Measurements from ENCODE around the gene METTL23. TPM values are rescaled to one million over a fixed set of nuclear protein-coding genes. Genes with fewer than 3 reads are reported as not detected.

Gene METTL23, protein sequence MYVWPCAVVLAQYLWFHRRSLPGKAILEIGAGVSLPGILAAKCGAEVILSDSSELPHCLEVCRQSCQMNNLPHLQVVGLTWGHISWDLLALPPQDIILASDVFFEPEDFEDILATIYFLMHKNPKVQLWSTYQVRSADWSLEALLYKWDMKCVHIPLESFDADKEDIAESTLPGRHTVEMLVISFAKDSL
- total RNA-seq (10 to 100 TPM; 39.6 to 74.0 (median 44.2) TPM), polyA plus RNA-seq (100 to 1,000 TPM; 147 to 152 TPM), total RNA-seq (20.9 reads per million, percentile 51 among the genes with 10 or more reads in this experiment)

DNA sequence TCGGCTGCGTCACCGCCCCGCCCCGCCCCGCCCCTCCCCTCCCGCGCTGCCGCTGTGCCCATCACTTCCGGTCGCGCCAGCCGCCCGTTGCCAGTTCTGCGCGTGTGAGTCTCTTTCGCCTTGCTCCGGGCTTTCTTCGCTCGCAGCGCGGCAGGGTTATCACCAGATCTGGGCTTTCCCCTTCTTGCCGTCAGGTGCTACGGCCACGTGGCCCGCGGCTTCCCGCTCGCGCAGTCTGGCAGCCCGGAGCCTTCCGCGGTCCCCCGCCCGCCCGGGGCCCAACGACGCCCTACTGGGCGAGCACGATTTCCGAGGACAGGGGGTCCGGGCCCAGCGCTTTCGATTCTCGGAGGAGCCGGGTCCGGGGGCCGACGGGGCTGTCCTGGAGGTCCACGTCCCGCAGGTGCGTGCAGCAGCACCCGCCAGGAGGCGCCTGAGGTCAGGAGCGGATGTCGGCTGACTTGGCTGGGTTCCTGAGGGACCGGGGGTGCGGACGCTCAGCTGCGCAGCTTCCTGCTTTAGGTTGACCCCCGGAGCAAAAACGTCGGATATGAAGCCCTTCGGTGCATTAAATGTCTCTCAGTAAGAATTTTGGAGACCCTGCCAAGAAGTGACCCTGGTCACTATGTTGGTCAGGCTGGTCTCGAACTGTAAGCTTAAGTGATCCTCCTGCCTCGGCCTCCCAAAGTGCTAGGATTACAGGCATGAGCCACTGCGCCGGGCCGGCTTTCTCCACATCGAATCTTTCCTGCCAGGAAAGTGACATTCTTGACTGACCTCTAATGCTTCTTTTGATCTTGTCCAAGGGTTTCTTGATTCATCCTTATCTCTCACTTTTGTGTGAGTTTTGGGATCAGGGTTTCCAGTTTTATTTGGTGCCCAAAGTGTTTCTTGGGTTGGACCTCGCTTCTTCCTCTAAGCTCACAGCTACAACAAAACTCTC, at the start of gene METTL23:
Gene METTL23, plus strand, starts transcription at position 64 of the 943 bp plus-strand sequence. CDS start 2,872 bp downstream, outside the sequence.
- Mint-ChIP-seq H3K4me1 (peaks cover 16 to 76% (median 42%) of the 10 kb centered on the region in 7 donors), H3K27me3 (no peaks in the 10 kb centered on the region)
- peaks cover 44 to 50% of the 10 kb centered on the region in 2 donors for H3K4me1 ChIP-seq (ENCODE audit: control insufficient read depth in 2 of 2, insufficient read depth in 2 of 2, low read length in 2 of 2)

DNA sequence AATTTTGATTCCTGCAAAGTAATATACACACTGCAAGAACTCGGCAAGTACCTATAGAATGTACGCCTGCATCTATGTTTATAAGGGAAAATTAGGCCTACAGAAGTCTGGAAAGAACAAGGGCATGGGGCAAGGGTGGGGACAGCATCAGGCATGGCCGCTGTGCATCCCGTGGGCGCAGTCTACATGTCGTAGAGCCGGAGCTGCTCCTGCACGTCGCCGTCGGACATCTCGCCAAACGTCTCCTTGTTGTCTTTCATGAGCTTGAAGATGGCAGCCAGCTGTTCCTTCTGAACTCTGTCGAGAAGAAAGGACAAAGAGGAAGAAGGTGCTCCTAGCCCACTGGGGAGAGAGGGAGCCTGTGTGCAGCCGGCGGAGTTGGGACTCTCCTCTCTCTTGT, 49.2 kb upstream of the METTL23 start:
- Mint-ChIP-seq H3K27me3 (peaks cover 0 to 6% (median 0%) of the 10 kb centered on the region in 5 donors), H3K4me3 (no peak overlapping the region), H3K9me3 (no peaks in the 10 kb centered on the region), H3K27ac (no peak overlapping the region), H3K36me3 (peaks cover 0 to 5% (median 0%) of the 10 kb centered on the region in 5 donors), H3K4me1 (peaks cover 7 to 16% (median 11%) of the 10 kb centered on the region in 7 donors)
- ATAC-seq, result no peak
- Histone ChIP-seq H3K4me1 (ENCODE audit: control insufficient read depth in 2 of 2, insufficient read depth in 2 of 2, low read length in 2 of 2) (peaks cover 20 to 31% of the 10 kb centered on the region in 2 donors), H3K9me3 (ENCODE audit: control insufficient read depth in 2 of 3, low read length in 3 of 3) (no peaks in the 10 kb centered on the region), H3K27me3 (ENCODE audit: control insufficient read depth in 2 of 2, insufficient read depth in 2 of 2, low read length in 2 of 2) (no peaks in the 10 kb centered on the region), H3K27ac (ENCODE audit: low read depth, low read length) (no peak overlapping the region), H3K4me3 (ENCODE audit: low read length) (no peak overlapping the region), H3K36me3 (ENCODE audit: control insufficient read depth in 2 of 3, insufficient read depth in 3 of 3, low read length in 3 of 3) (no peaks in the 10 kb centered on the region)
- DNase-seq, result no peak
- intact Hi-C loops (cut with micrococcal nuclease), result loop anchor here (10.0 kb wide), 2 partner anchors 223 to 533 kb away; partner anchors contain the start of genes FOXJ1 (in 1 of the 2) and UBE2O (in 1 of the 2)
- CTCF ChIA-PET, result interaction anchor here (0.8 to 1.1 kb wide), 3 partner anchors 25 to 119 kb away, joined by 3 to 5 read pairs (median 3); no protein-coding TSS in a partner anchor
- POLR2A ChIA-PET, result interaction anchor here (2.0 kb wide), 1 partner anchor 57 kb away, joined by 4 read pairs; no protein-coding TSS in a partner anchor

More for the DNA sequence above, at the start of gene METTL23:
- DNase-seq, result peak in 6 of 9 donors; percentile 21 to 95 (median 86)
- intact Hi-C loops (cut with micrococcal nuclease), result loop anchor here (1.0 to 5.0 kb wide), 18 partner anchors 10 to 1466 kb away; partner anchors contain the start of genes SEC14L1 (in 2 of the 2), SRSF2 (in 2 of the 2), GGA3 (in 1 of the 2) and MRPS7 (in 1 of the 2)
- POLR2A ChIA-PET, result interaction anchor here (0.6 to 9.2 kb wide), 25 partner anchors 9 to 1651 kb away, joined by 3 to 187 read pairs (median 3); partner anchors contain the start of genes MFSD11 and SRSF2
- Histone ChIP-seq H3K9me3 (ENCODE audit: control insufficient read depth in 2 of 3, low read length in 3 of 3) (no peaks in the 10 kb centered on the region), H3K27me3 (ENCODE audit: control insufficient read depth in 2 of 2, insufficient read depth in 2 of 2, low read length in 2 of 2) (no peaks in the 10 kb centered on the region), H3K27ac (ENCODE audit: low read depth, low read length) (peak within 1 kb of the TSS; percentile 97), H3K36me3 (ENCODE audit: control insufficient read depth in 2 of 3, insufficient read depth in 3 of 3, low read length in 3 of 3) (peaks cover 7 to 31% (median 26%) of the 10 kb centered on the region in 3 experiments), H3K4me3 (ENCODE audit: low read length) (peak within 1 kb of the TSS; percentile 90)
- H3K36me3 Mint-ChIP-seq, result peaks cover 0 to 27% (median 8%) of the 10 kb centered on the region in 5 donors
- no peaks in the 10 kb centered on the region for H3K9me3 Mint-ChIP-seq
- H3K27ac Mint-ChIP-seq, result peak within 1 kb of the TSS; percentile 98 to 99 (median 99)
- peak; percentile 52 for ATAC-seq
- peak within 1 kb of the TSS; percentile 93 to 100 (median 98) for H3K4me3 Mint-ChIP-seq
- CTCF ChIA-PET, result interaction anchor here (0.9 to 2.9 kb wide), 5 partner anchors 8 to 55 kb away, joined by 5 to 35 read pairs (median 6); partner anchors contain the start of genes MFSD11 and SRSF2

DNA sequence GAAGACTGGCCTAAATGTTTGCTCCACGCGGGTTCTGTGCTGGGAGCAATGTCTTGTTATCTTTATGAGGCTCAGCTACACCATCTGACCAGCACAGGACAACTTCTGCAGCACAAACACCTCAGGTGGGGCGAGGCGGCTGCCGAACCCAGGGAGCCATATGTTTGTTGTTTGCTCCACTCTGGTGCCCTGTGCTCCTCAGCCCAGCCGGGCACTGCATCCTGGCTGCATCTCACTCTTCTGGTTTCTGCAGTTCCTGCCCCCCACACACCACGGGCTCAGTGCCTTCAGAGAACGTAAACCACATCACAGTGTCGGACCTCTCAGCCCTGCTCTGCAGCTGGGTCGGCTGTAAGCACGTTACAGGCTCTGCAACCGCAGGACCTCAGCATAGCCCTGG, 48.3 kb upstream of the METTL23 start:
- H3K27ac ChIP-seq (ENCODE audit: low read depth, low read length), result no peak overlapping the region
- CTCF ChIA-PET, result interaction anchor here (0.7 to 1.2 kb wide), 3 partner anchors 14 to 155 kb away, joined by 3 to 6 read pairs (median 3); no protein-coding TSS in a partner anchor
- peaks cover 0 to 2% (median 0%) of the 10 kb centered on the region in 5 donors for H3K36me3 Mint-ChIP-seq
- intact Hi-C loops (cut with micrococcal nuclease), result loop anchor here (10.0 kb wide), 2 partner anchors 224 to 534 kb away; partner anchors contain the start of genes FOXJ1 (in 1 of the 2) and UBE2O (in 1 of the 2)
- no peaks in the 10 kb centered on the region for H3K36me3 ChIP-seq (ENCODE audit: control insufficient read depth in 2 of 3, insufficient read depth in 3 of 3, low read length in 3 of 3)
- H3K27ac Mint-ChIP-seq, result no peak overlapping the region
- H3K9me3 ChIP-seq (ENCODE audit: control insufficient read depth in 2 of 3, low read length in 3 of 3), result no peaks in the 10 kb centered on the region
- peak; percentile 75 for ATAC-seq
- H3K27me3 ChIP-seq (ENCODE audit: control insufficient read depth in 2 of 2, insufficient read depth in 2 of 2, low read length in 2 of 2), result no peaks in the 10 kb centered on the region
- H3K27me3 Mint-ChIP-seq, result peaks cover 0 to 6% (median 0%) of the 10 kb centered on the region in 5 donors
- H3K4me1 ChIP-seq (ENCODE audit: control insufficient read depth in 2 of 2, insufficient read depth in 2 of 2, low read length in 2 of 2), result peaks cover 14 to 25% of the 10 kb centered on the region in 2 donors
- no peaks in the 10 kb centered on the region for H3K9me3 Mint-ChIP-seq
- no peak overlapping the region for H3K4me3 Mint-ChIP-seq
- DNase-seq, result peak in 2 of 9 donors; percentile 9 to 21
- peaks cover 3 to 12% (median 5%) of the 10 kb centered on the region in 7 donors for H3K4me1 Mint-ChIP-seq
- peak overlapping the region; percentile 24 for H3K4me3 ChIP-seq (ENCODE audit: low read length)
- POLR2A ChIA-PET, result interaction anchor here (1.0 to 2.0 kb wide), 2 partner anchors 51 to 56 kb away, joined by 3 to 4 read pairs; no protein-coding TSS in a partner anchor

DNA sequence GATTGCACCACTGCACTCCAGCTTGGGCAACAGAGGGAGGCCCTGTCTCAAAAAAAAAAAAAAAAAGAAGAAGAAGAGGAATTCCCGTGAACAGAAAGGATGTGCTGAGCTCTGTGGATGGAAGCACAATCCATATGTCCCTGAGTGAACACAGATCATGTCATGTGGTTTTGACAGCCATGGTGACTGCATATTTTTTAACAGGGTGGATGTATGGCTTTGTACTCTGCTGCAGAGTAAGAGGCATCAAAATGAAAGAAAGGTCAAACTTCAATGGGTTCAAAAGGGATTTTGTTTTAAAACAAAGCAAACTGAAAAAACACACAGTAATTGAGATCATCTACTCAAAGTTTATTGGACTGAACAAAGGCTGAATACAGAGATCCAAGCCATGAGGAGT, 47.4 kb upstream of the METTL23 start:
- Mint-ChIP-seq H3K9me3 (no peaks in the 10 kb centered on the region), H3K4me3 (no peak overlapping the region), H3K36me3 (peaks cover 0 to 2% (median 0%) of the 10 kb centered on the region in 5 donors), H3K27me3 (peaks cover 0 to 6% (median 0%) of the 10 kb centered on the region in 5 donors), H3K4me1 (peaks cover 0 to 12% (median 5%) of the 10 kb centered on the region in 7 donors), H3K27ac (peak overlapping the region in 1 of 9 donors; percentile 25)
- no peaks in the 10 kb centered on the region for H3K36me3 ChIP-seq (ENCODE audit: control insufficient read depth in 2 of 3, insufficient read depth in 3 of 3, low read length in 3 of 3)
- no peak overlapping the region for H3K4me3 ChIP-seq (ENCODE audit: low read length)
- peaks cover 14 to 25% of the 10 kb centered on the region in 2 donors for H3K4me1 ChIP-seq (ENCODE audit: control insufficient read depth in 2 of 2, insufficient read depth in 2 of 2, low read length in 2 of 2)
- no peak for ATAC-seq
- intact Hi-C loops (cut with micrococcal nuclease), result loop anchor here (10.0 kb wide), 2 partner anchors 224 to 534 kb away; partner anchors contain the start of genes FOXJ1 (in 1 of the 2) and UBE2O (in 1 of the 2)
- ChIA-PET POLR2A (interaction anchor here (0.8 kb wide), 1 partner anchor 57 kb away, joined by 3 read pairs; no protein-coding TSS in a partner anchor), CTCF (interaction anchor here (1.2 kb wide), 1 partner anchor 156 kb away, joined by 6 read pairs; no protein-coding TSS in a partner anchor)
- no peak overlapping the region for H3K27ac ChIP-seq (ENCODE audit: low read depth, low read length)
- H3K27me3 ChIP-seq (ENCODE audit: control insufficient read depth in 2 of 2, insufficient read depth in 2 of 2, low read length in 2 of 2), result no peaks in the 10 kb centered on the region
- H3K9me3 ChIP-seq (ENCODE audit: control insufficient read depth in 2 of 3, low read length in 3 of 3), result no peaks in the 10 kb centered on the region
- no peak for DNase-seq

DNA sequence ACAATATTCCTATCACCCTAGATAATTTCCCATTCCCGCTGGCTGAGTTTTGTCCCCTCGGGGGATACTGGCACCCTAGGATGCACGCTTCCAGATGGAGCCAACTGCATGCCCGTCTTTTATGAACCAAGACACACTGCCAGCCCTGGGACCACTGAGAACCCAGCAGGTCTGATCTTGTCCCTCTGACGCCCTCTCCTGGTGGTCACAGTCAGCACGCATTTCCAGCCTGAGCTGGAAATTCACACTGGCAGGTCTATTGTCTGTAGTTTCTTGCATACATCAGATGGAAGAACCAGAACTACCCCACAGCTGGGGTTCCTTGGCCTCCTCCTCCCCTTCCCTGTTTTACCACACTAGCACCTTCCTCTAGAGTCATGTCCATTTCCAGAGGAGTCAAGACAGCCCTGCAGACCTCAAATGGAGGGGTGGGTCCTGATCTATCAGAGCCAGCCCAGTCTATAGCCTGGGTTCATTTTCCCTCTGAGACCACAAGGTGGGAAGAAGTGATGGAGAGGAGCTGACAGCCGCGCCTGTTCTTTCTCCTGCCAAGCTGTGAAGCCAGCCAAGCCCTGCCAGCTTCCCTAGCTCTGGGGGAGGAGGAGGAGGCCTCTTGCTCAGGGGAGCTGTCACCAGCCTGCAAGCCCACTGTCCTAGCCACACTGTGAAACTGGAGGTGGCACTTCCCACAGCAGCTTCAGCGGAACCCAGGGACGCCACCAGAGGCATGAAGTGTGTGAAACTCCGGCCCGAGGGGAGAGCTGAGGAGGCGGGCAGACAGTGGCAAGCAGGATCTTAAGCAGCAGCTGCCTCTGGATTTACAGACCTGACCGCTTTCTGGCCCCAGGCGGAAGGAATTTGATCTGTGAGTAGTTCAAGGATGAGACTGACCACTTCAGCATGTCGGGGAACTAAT, 45.2 kb upstream of the METTL23 start:
- no peak overlapping the region for H3K4me3 ChIP-seq (ENCODE audit: low read length)
- H3K27ac ChIP-seq (ENCODE audit: low read depth, low read length), result no peak overlapping the region
- no peaks in the 10 kb centered on the region for H3K27me3 ChIP-seq (ENCODE audit: control insufficient read depth in 2 of 2, insufficient read depth in 2 of 2, low read length in 2 of 2)
- CTCF ChIA-PET, result interaction anchor here (0.5 to 3.2 kb wide), 19 partner anchors 14 to 379 kb away, joined by 3 to 27 read pairs (median 4); no protein-coding TSS in a partner anchor
- POLR2A ChIA-PET, result interaction anchor here (0.5 to 1.5 kb wide), 3 partner anchors 9 to 123 kb away, joined by 3 to 6 read pairs (median 6); no protein-coding TSS in a partner anchor
- peak overlapping the region in 4 of 9 donors; percentile 18 to 74 (median 28) for H3K27ac Mint-ChIP-seq
- H3K36me3 ChIP-seq (ENCODE audit: control insufficient read depth in 2 of 3, insufficient read depth in 3 of 3, low read length in 3 of 3), result no peaks in the 10 kb centered on the region
- H3K27me3 Mint-ChIP-seq, result peaks cover 0 to 6% (median 0%) of the 10 kb centered on the region in 5 donors
- ATAC-seq (peak; percentile 80), DNase-seq (peak; percentile 37 to 78 (median 67))
- H3K4me1 Mint-ChIP-seq, result peaks cover 0 to 12% (median 5%) of the 10 kb centered on the region in 7 donors
- no peak overlapping the region for H3K4me3 Mint-ChIP-seq
- H3K9me3 ChIP-seq (ENCODE audit: control insufficient read depth in 2 of 3, low read length in 3 of 3), result no peaks in the 10 kb centered on the region
- intact Hi-C loops (cut with micrococcal nuclease), result loop anchor here (1.0 to 2.0 kb wide), 4 partner anchors 39 to 158 kb away; partner anchors contain the start of gene ST6GALNAC1 (in 1 of the 2)
- H3K36me3 Mint-ChIP-seq, result no peaks in the 10 kb centered on the region
- no peaks in the 10 kb centered on the region for H3K9me3 Mint-ChIP-seq
- H3K4me1 ChIP-seq (ENCODE audit: control insufficient read depth in 2 of 2, insufficient read depth in 2 of 2, low read length in 2 of 2), result peaks cover 14 to 25% of the 10 kb centered on the region in 2 donors

Data from naive thymus-derived CD4-positive, alpha-beta T cell (primary cell).